Left ventricle myocardium superior (tissue), 1 donor: ENCODE data around the gene UBA52. TPM values are rescaled to one million over a fixed set of nuclear protein-coding genes. Genes with fewer than 3 reads are reported as not detected.
A peak's percentile ranks its signal among the peaks of the same experiment; 100 is the strongest.
"Not testable (repeated sequence)": the region's sequence is repeated elsewhere in the genome, so short reads cannot be mapped to it uniquely, and the experiment has no call there.

ENCODE experiments used
- ATAC-seq: fragments of 200-7000 bp; cut with Tn5 transposase; one replicate; pipeline ENCODE4 v1.9.1; 2020; ENCODE audit warnings: mild to moderate bottlenecking, moderate library complexity
- DNase-seq: peaks from one replicate; pipeline ENCODE4 v3.0.0-alpha.2; 2020
- intact Hi-C: fragments of 100-400 bp; cut with micrococcal nuclease; formaldehyde crosslinking; loops from one replicate; pipeline ENCODE4 v1.11.0; 2022
- long read RNA-seq: library from polyadenylated mRNA; unstranded; transcript quantifications from one replicate; pipeline ENCODE4 v2.0.0, GENCODE V29; 2021
- total RNA-seq: library from RNA; stranded (reverse); fragmentation: NEBNext Ultra II Directional; extraction: Animal tissue kit (Norgen Biotek cat#: 25700); gene quantifications from one replicate; pipeline ENCODE4 v1.2.1, GENCODE V29; 2021
- donor health status: DM: no; HTN: yes; CAD: no; lungs with severe emphysema.

Gene UBA52
- total RNA-seq = 725 TPM
- long read RNA-seq, transcript UBA52-209 (4 exons, 514 nt) = minor isoform, 7 of 166 reads
- long read RNA-seq, transcript UBA52-202 (5 exons, 2,845 nt) = minor isoform, 64 of 166 reads
- long read RNA-seq, transcript UBA52-201 (5 exons, 572 nt) = major isoform, 75 of 166 reads
- long read RNA-seq, partial matches to known transcripts = 13 of 166 reads
- long read RNA-seq, other reads (novel, unspliced or antisense) = 5 of 166 reads

- DNase-seq (peak; percentile 99), ATAC-seq (peak; percentile 97)
- intact Hi-C loops = no loop called here
These were observed at the start of gene UBA52 for GRCh38 chr19:18571564-18572344. TSS of gene UBA52 (plus strand) at chr19:18571857. CDS start at chr19:18573301, 1,444 bp downstream.

GRCh38 chr19:18522124-18522861 is 49.4 kb upstream of the UBA52 start:
- intact Hi-C loops = no loop called here
- DNase-seq = peak; percentile 100
- ATAC-seq = peak; percentile 91

- ATAC-seq, intact Hi-C loops, DNase-seq: not testable (repeated sequence)
These were observed 48.7 kb upstream of the UBA52 start for GRCh38 chr19:18522862-18523440.

- no peak for ATAC-seq
- no peak for DNase-seq
These were observed 47.8 kb upstream of the UBA52 start for GRCh38 chr19:18523841-18524240.

GRCh38 chr19:18526316-18526715 is 45.3 kb upstream of the UBA52 start:
- ATAC-seq (no peak), DNase-seq (no peak)
- intact Hi-C loops = no loop called here

More at GRCh38 chr19:18523841-18524240, 47.8 kb upstream of the UBA52 start:
- intact Hi-C loops = no loop called here

GRCh38 chr19:18529782-18530181 is 41.9 kb upstream of the UBA52 start:
- no peak for DNase-seq
- ATAC-seq = peak; percentile 23
- intact Hi-C loops = no loop called here

- ATAC-seq = no peak
- intact Hi-C loops = no loop called here
- DNase-seq = no peak
These were observed 40.2 kb upstream of the UBA52 start for GRCh38 chr19:18531485-18531884.

- no peak for ATAC-seq
- intact Hi-C loops = no loop called here
These were observed 39.3 kb upstream of the UBA52 start for GRCh38 chr19:18532168-18532890.

GRCh38 chr19:18533058-18533457 is 38.6 kb upstream of the UBA52 start:
- intact Hi-C loops = no loop called here
- DNase-seq = no peak
- no peak for ATAC-seq

More at GRCh38 chr19:18532168-18532890, 39.3 kb upstream of the UBA52 start:
- no peak for DNase-seq

- no peak for ATAC-seq
- intact Hi-C loops = no loop called here
- DNase-seq = no peak
These were observed 35.2 kb upstream of the UBA52 start for GRCh38 chr19:18536475-18536874.

GRCh38 chr19:18537431-18537830 is 34.2 kb upstream of the UBA52 start:
- no peak for DNase-seq
- intact Hi-C loops = no loop called here
- no peak for ATAC-seq

- intact Hi-C loops = no loop called here
- DNase-seq (no peak), ATAC-seq (no peak)
These were observed 33.5 kb upstream of the UBA52 start for GRCh38 chr19:18538115-18538514.

GRCh38 chr19:18539372-18539771 is 32.3 kb upstream of the UBA52 start:
- intact Hi-C loops = no loop called here
- ATAC-seq (no peak), DNase-seq (no peak)

GRCh38 chr19:18540200-18540599 is 31.5 kb upstream of the UBA52 start:
- DNase-seq, ATAC-seq, intact Hi-C loops: not testable (repeated sequence)

GRCh38 chr19:18541258-18541991 is 30.2 kb upstream of the UBA52 start:
- DNase-seq = no peak
- no peak for ATAC-seq
- intact Hi-C loops = no loop called here

- ATAC-seq (peak; percentile 3), DNase-seq (no peak)
- intact Hi-C loops = no loop called here
These were observed 29.4 kb upstream of the UBA52 start for GRCh38 chr19:18541992-18542940.
